K562 (cell line): ENCODE results near the gene ITSN1. TPM values are rescaled to one million over a fixed set of nuclear protein-coding genes. Genes with fewer than 3 reads are reported as not detected.

Source experiments
- polyA plus RNA-seq, 8 experiments: library from polyadenylated mRNA; depleted of rRNA in 4 of 8; stranded (reverse) in 5 of 8; unstranded in 3 of 8; fragments of >200 nt; fragmentation: Nextera tagmentation in 2 of 8; fragmentation: Illumina TruSeq in 1 of 8; extraction: Ambion mirVana in 2 of 8; extraction: Trizol in 1 of 8; gene quantifications; 2 replicates each; pipeline versions ENCODE4 v1.2.1 to v1.2.3, GENCODE V29; 2011 to 2014; ENCODE audit warnings: inconsistent platforms in 1 of 8, missing spikeins in 1 of 8
- total RNA-seq, 7 experiments: library from RNA; depleted of rRNA in 6 of 7; stranded (reverse); fragments of >200 nt in 6 of 7; fragmentation: Illumina TruSeq in 2 of 7; extraction: Trizol in 2 of 7; gene quantifications; 2 replicates each; pipeline versions ENCODE4 v1.2.1 to v1.2.3, GENCODE V29; 2011 to 2021; ENCODE audit warnings: low replicate concordance in 1 of 7
- TF ChIP-seq, protein P1 (sequence below): fragments of 200-600 bp; sonication (generic); IDR thresholded peaks from one replicate; pipeline ENCODE4 v1.6.1; 2012; ENCODE audit warnings: mild to moderate bottlenecking, low read depth, low read length, inconsistent platforms

The ITSN1 gene
- total and polyA plus RNA-seq, 9 of the 15 experiments (the other 6 are each of a cell fraction or from before 2014, with no cell fraction given), result 1.1 to 12.6 (median 4.8) TPM

DNA sequence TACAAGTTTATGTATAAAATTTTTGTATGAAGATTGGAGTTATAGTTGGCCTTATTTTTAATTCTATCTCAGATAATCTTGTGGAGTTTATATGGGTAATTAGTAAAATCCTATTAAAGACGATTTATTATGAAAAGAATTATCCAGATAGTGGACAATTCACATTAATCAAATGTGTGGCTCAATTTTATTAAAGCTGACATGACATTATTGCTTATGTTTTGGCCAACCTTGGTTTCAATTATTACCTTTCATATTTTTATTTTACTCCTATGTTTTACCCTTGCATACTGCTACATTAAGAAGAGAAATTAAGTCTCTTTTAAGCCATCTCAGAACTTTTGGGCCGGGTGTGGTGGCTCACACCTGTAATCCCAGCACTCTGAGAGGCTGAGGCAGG, 110.0 kb downstream of the ITSN1 start (continued):
- TF ChIP-seq, protein P1, sequence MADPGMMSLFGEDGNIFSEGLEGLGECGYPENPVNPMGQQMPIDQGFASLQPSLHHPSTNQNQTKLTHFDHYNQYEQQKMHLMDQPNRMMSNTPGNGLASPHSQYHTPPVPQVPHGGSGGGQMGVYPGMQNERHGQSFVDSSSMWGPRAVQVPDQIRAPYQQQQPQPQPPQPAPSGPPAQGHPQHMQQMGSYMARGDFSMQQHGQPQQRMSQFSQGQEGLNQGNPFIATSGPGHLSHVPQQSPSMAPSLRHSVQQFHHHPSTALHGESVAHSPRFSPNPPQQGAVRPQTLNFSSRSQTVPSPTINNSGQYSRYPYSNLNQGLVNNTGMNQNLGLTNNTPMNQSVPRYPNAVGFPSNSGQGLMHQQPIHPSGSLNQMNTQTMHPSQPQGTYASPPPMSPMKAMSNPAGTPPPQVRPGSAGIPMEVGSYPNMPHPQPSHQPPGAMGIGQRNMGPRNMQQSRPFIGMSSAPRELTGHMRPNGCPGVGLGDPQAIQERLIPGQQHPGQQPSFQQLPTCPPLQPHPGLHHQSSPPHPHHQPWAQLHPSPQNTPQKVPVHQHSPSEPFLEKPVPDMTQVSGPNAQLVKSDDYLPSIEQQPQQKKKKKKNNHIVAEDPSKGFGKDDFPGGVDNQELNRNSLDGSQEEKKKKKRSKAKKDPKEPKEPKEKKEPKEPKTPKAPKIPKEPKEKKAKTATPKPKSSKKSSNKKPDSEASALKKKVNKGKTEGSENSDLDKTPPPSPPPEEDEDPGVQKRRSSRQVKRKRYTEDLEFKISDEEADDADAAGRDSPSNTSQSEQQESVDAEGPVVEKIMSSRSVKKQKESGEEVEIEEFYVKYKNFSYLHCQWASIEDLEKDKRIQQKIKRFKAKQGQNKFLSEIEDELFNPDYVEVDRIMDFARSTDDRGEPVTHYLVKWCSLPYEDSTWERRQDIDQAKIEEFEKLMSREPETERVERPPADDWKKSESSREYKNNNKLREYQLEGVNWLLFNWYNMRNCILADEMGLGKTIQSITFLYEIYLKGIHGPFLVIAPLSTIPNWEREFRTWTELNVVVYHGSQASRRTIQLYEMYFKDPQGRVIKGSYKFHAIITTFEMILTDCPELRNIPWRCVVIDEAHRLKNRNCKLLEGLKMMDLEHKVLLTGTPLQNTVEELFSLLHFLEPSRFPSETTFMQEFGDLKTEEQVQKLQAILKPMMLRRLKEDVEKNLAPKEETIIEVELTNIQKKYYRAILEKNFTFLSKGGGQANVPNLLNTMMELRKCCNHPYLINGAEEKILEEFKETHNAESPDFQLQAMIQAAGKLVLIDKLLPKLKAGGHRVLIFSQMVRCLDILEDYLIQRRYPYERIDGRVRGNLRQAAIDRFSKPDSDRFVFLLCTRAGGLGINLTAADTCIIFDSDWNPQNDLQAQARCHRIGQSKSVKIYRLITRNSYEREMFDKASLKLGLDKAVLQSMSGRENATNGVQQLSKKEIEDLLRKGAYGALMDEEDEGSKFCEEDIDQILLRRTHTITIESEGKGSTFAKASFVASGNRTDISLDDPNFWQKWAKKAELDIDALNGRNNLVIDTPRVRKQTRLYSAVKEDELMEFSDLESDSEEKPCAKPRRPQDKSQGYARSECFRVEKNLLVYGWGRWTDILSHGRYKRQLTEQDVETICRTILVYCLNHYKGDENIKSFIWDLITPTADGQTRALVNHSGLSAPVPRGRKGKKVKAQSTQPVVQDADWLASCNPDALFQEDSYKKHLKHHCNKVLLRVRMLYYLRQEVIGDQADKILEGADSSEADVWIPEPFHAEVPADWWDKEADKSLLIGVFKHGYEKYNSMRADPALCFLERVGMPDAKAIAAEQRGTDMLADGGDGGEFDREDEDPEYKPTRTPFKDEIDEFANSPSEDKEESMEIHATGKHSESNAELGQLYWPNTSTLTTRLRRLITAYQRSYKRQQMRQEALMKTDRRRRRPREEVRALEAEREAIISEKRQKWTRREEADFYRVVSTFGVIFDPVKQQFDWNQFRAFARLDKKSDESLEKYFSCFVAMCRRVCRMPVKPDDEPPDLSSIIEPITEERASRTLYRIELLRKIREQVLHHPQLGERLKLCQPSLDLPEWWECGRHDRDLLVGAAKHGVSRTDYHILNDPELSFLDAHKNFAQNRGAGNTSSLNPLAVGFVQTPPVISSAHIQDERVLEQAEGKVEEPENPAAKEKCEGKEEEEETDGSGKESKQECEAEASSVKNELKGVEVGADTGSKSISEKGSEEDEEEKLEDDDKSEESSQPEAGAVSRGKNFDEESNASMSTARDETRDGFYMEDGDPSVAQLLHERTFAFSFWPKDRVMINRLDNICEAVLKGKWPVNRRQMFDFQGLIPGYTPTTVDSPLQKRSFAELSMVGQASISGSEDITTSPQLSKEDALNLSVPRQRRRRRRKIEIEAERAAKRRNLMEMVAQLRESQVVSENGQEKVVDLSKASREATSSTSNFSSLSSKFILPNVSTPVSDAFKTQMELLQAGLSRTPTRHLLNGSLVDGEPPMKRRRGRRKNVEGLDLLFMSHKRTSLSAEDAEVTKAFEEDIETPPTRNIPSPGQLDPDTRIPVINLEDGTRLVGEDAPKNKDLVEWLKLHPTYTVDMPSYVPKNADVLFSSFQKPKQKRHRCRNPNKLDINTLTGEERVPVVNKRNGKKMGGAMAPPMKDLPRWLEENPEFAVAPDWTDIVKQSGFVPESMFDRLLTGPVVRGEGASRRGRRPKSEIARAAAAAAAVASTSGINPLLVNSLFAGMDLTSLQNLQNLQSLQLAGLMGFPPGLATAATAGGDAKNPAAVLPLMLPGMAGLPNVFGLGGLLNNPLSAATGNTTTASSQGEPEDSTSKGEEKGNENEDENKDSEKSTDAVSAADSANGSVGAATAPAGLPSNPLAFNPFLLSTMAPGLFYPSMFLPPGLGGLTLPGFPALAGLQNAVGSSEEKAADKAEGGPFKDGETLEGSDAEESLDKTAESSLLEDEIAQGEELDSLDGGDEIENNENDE, result no peak
